Activated CD4-positive, alpha-beta T cell treated with anti-CD3 and anti-CD28 coated beads for 24 hours (primary cell): ENCODE data around the gene DCAF8.

Source experiments
- DNase-seq, 2 donors: peaks; one replicate each; pipeline ENCODE4 v3.0.0-alpha.2; 2020; ENCODE audit warnings: low read depth in 2 of 2

DCAF8 gene

GRCh38 chr1:160264795-160265307 is 2.5 kb upstream of the DCAF8 start:
- DNase-seq, result no peak

GRCh38 chr1:160261556-160261892 is 825 bp downstream of the DCAF8 start:
- peak; percentile 40 to 65 for DNase-seq

GRCh38 chr1:160260406-160261382 is 1.7 kb downstream of the DCAF8 start:
- DNase-seq, result no peak

GRCh38 chr1:160258177-160258798 is 4.1 kb downstream of the DCAF8 start:
- DNase-seq, result no peak

DNA sequence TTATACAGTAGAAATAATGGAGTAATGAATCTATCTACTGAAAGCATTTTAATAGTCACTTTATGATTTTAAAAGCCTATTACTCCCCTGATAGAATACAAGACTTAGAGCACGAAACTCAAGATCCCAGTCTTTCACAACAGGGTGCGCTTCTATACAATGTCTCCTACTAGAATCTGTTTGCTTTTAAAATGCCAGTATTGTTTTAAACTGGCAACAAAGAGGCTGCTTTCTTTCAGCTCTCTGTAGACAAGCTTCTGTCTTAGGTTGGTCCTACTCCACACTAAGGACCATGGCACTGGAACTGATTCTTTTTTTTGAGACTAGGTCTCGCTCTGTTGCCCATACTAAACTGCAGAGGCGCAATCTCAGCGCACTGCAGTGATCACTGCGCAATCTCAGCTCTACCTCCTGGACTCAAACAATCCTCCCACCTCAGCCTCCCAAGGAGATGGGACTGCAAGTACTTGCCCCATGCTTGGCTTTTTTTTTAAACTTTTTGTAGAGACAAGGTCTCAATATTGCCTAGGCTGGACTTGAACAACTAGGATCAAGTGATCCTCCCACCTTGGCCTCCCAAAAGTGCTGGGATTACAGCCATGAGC is 4.8 kb downstream of the DCAF8 start:
- no peak for DNase-seq

DNA sequence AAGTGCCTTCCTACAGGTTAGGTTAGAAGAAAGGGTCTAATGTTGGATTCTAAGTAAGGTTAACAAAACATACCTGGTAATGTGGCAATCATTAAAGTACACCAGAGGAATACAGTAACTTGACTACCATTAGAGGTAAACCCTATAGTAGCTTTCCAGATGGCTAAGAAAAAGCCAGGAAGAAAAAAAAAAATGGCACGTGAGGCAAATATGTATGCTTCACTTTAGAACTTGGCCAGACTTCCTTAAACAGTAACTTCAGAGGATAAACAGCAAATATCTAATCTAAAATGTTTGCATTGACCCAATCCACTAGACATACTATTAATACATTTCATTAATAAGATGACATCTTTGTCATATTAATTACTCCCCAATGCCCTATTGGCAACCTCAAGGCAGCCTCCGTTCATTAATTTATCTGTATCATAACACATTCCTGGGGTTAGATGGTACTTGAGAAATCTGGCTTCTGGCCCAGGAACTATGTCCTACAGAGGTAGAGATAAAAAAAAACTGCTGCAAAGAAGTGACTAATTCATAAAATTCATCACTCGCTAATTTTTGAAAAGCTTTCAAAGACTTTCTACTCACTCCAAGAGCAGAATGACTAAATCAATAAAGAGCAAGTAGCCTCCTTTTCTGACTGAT is 5.8 kb downstream of the DCAF8 start:
- no peak for DNase-seq

DNA sequence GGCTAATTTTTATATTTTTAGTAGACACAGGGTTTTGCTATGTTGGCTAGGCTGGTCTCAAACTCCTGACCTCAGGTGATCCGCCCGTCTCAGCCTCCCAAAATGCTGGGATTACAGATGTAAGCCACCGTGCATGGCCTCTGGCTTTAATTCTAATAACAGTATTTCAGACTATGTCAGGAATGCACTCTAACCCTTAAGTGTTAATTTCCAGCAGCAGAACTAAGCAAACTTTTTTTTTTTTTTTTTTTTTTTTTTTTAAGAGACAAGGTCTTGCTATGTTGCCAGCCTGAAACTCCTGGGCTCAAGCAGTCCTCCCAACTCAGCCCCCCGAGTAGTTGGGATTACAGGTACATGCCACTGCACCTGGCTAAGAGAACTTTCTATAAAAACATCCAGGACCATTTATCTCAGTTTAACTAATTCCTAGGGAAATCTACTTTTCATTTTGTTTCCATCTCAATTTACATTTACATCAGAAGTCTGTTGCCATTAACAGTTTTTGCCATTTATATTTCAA is 6.5 kb downstream of the DCAF8 start:
- DNase-seq, result no peak

DNA sequence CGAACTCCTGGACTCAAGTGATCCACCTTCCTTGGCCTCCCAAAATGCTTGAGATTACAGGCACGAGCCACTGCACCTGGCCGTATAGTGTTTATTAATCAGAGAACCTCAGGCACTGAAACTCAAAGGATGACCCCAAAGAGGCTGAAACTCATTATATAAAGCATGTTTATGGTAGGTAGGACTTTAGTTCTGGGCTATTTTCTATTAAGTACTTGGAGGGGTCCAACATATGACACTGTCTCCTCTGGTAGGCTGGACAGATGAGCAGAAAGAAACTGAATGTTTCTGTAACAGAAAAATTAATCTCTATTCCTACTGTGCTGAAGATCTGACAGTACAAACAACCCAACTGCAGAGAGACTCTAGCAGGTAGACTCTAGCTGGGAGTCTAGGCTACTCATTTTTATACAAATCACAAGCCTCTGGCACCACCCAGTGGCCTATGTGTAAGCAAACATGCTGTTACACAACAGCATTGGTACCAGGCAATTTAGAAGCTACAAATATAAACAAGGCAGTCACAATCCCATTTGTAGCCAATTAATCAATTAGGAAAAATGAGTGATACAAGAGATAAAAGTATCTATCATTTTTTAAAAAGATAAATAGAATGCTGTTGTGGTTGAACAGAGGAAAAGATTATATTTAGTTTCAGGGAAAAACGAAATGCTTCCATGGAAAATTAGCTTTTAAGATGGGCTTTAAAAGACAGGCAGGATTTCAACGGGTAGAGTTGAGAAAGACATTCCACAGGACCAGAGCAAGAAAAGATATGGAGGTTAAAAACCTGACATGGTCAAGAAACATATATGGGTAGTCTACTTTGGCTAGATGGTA is 10.4 kb downstream of the DCAF8 start:
- peak; percentile 10 to 20 for DNase-seq

DNA sequence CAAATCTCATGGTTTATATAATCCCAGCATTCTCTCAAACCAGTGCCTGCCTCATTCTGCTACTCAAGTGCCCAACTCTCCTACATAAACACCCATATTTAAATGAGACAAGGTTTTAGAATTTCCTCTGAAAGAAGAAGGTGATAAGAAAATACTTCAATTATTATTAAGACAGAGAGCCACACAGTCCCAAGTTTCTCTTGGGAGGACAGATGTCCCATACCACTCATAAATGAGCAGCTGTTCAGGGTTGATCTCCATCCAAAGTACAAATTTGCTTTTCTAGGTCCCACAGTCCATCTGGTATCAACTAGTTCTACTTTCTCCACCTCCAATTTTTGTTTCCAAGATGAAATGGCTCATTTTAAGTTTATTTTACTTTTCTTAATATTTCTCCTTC is 11.3 kb downstream of the DCAF8 start:
- DNase-seq, result no peak

DNA sequence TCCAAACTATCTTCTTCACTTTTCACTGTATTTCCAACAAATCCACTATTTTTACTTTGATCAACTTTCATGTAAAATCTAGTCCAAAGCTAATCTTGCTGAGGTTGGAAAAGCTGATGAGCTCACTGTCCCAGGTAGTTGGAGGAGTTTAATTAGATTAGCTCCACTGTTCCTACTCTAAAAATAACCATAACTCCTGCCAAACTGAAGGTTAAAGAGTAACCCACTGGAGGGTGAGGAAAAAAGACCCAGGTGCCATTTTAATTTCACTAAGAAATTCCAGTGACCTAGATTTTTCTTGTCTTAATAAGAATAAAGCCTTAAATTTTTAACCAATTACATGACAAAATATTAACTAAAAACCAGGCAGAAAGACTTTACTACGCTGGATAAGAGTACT is 15.3 kb downstream of the DCAF8 start:
- DNase-seq, result no peak

DNA sequence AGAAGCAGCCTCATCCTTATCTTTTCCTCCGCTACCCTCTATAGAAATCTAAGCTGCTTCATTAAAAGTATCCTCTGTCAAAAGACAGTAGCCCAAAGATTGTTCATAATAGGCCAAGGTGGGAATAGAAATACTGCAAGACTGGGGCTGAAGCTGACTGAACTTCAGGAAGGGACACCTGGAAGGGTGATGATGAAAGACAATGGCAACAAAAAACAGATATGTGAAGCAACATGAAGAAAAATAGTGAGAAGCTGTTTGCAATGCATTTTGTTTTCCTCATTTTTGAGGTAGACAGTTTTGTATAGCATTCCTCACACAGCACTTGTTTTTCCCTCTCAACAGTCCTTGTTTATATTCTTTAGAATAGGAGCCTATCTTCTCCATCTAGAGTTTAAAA is 16.9 kb downstream of the DCAF8 start:
- DNase-seq, result no peak

GRCh38 chr1:160244209-160244608 is 18.1 kb downstream of the DCAF8 start:
- no peak for DNase-seq

DNA sequence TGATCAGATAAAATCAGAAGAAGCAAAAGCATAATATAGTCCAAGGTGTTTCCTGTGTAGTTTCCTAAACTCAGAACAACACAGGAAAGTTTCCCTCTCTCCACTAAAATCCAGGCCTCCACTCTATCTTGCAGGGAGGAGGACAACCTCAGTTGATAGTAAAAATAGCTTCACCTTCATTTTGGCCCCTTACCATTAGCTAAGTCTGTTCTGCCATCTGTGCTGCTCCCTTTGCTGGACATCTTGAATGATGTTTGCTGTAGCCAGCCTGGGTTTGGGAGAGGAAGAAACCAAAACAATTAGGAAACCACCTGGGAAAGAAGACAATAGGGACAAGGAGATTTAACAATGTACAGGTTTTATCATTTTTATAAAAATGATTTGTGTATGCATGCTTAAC is 18.6 kb downstream of the DCAF8 start:
- no peak for DNase-seq

- DNase-seq, result no peak
Observed at GRCh38 chr1:160239582-160240299, 22.6 kb downstream of the DCAF8 start.

DNA sequence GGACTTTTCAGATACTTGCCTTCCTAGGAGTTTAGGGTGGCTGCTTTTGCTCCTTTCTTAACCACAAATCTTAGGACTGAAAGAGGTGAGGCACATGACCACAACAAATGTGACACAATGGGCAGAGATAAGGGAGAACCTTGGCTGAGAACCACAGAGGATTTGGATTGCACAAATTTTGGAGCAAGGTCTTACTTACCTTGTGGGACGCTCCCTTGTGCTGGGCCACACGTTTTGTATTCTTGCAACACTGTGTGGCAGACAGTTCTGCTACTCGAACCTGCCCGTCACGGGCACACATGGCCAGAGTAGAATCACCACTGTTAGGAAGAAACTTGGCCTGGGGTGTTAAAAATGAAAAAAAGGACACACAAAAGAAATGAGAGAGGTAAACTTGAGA is 23.9 kb downstream of the DCAF8 start:
- no peak for DNase-seq

- DNase-seq, result no peak
Observed at GRCh38 chr1:160237558-160237957, 24.8 kb downstream of the DCAF8 start.

DNA sequence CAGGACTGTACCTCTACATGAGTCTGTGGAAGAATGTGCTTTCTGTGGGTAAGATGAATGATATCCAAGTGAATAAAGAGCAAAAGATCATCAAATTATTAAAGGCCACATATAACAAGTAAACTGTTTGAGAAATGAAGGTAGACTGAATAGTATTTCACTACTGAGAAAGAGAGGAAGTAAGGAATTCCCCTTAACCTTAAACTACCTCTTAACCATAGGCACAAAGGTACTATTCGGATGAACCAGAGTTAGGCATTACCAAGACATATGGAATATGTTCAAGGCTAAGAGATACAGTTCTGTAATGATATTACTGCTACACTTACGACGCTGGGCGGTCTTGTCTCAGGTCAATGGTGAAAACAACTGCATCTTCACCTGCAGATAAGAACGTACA is 25.5 kb downstream of the DCAF8 start:
- DNase-seq, result no peak

DNA sequence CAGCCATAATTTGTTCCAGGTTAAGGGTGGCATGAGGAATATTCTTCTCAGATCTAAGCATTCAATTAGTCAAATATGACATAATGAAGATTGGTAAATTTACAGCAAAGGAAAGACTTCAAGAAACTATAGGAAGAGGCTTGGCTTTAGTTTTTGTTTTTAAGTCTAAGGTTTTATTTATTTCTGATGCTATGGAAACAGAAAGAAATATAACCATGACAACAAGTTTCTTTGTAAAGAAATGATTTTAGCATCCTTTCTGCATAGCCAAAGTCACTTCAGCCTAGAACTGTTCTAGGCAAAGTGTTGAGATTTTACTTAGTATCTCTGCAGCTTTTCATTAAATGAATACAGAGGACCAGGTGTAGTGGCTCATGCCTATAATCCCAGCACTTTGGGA is 29.4 kb downstream of the DCAF8 start:
- DNase-seq, result no peak

GRCh38 chr1:160228431-160228830 is 33.9 kb downstream of the DCAF8 start:
- no peak for DNase-seq

DNA sequence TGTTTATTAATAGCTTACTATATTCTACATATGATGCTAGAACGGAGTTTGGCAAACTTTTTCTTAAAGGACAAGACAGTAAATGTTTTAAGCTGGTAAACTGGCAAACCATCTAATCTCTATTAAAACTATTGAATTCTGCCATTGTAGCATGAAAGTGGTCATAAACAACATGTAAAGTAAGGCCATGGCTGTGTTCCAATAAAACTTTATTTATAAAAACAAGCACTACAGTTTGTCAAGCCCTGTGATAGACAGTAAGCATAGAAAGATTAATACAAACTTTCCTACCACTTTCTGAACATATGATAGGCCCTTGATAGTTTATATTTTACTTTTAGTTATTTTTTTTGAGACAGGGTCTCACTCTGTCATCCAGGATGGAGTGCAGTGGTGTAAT is 34.8 kb downstream of the DCAF8 start:
- DNase-seq, result no peak
